BJ (cell line): Measurements from ENCODE around the gene APEX2. TPM values are rescaled to one million over a fixed set of nuclear protein-coding genes. Genes with fewer than 3 reads are reported as not detected.

ENCODE experiments used
- CTCF ChIA-PET: fragments of 350-600 bp; formaldehyde crosslinking; extraction: SDS; loops from one replicate; lab custom pipeline; 2021; ENCODE audit warnings: antibody characterized with exemption, inconsistent platforms; lab: Yijun Ruan, JAX
- POLR2A ChIA-PET: fragments of 300-600 bp; sonication (Branson Sonifier 250); formaldehyde crosslinking; extraction: SDS; loops from one replicate; lab custom pipeline; 2021; ENCODE audit warnings: antibody characterized with exemption; lab: Charles Lee
- DNase-seq: peaks from one replicate; pipeline ENCODE4 v3.0.0-alpha.2; 2011; ENCODE audit warnings: low read depth
- H3K27me3 ChIP-seq: 2 replicates; pipeline ENCODE4 v1.6.0; 2011; ENCODE audit warnings: low read length; ENCODE audit not compliant: control insufficient read depth, insufficient read depth
- H3K36me3 ChIP-seq: 2 replicates; pipeline ENCODE4 v1.5.1; 2011; ENCODE audit warnings: low read length; ENCODE audit not compliant: control insufficient read depth, insufficient read depth
- H3K4me3 ChIP-seq: 2 replicates; pipeline ENCODE4 v1.5.1; 2011; ENCODE audit warnings: low read depth, mild to moderate bottlenecking, control low read depth, low read length
- CTCF ChIP-seq: IDR thresholded peaks from 2 replicates; pipeline ENCODE4 v1.5.1; 2011; ENCODE audit warnings: low read depth, mild to moderate bottlenecking, control low read depth, inconsistent platforms, low read length, moderate library complexity; ENCODE audit not compliant: insufficient read depth
- polyA plus RNA-seq: library from polyadenylated mRNA; depleted of rRNA; stranded (reverse); fragments of >200 nt; gene quantifications from 2 replicates; pipeline ENCODE4 v1.2.3, GENCODE V29; 2011

APEX2 gene
- polyA plus RNA-seq, 1 experiment = 23.0 TPM

- DNase-seq = no peak
- no peaks in the 10 kb centered on the region for H3K27me3 ChIP-seq
- no peaks in the 10 kb centered on the region for H3K36me3 ChIP-seq
- POLR2A ChIA-PET = no interaction called here
- no peak for TF ChIP-seq CTCF
- CTCF ChIA-PET = no interaction called here
- no peak overlapping the region for H3K4me3 ChIP-seq
These were observed 26.0 kb downstream of the APEX2 start for GRCh38 chrX:55026143-55026542.

- DNase-seq = no peak
- Histone ChIP-seq H3K36me3 (no peaks in the 10 kb centered on the region), H3K4me3 (no peak overlapping the region), H3K27me3 (no peaks in the 10 kb centered on the region)
- no peak for TF ChIP-seq CTCF
- ChIA-PET CTCF (no interaction called here), POLR2A (no interaction called here)
These were observed 26.7 kb downstream of the APEX2 start for GRCh38 chrX:55026840-55027239.

DNA sequence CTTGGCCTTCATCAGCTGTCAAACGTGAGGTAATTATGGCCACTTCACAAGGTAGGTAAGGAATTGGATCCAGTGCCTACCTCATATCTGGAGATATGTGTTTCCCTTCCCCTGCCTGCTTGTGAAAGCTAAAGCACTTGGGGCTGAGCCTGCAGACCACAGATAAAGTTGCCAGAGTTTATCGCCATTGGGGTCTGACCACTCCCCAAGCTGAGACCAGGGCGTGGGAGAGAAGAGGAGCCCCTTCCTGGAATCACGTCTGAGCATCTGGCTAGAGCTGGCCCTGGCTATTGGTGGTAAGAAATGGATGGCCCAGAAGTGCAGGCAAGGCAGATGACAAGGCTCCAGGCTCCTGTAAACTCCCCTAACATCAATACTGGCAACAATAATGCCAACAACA, 27.9 kb downstream of the APEX2 start:
- ChIA-PET POLR2A (no interaction called here), CTCF (no interaction called here)
- H3K4me3 ChIP-seq = no peak overlapping the region
- DNase-seq = no peak
- no peak for TF ChIP-seq CTCF
- H3K36me3 ChIP-seq = no peaks in the 10 kb centered on the region
- no peaks in the 10 kb centered on the region for H3K27me3 ChIP-seq

DNA sequence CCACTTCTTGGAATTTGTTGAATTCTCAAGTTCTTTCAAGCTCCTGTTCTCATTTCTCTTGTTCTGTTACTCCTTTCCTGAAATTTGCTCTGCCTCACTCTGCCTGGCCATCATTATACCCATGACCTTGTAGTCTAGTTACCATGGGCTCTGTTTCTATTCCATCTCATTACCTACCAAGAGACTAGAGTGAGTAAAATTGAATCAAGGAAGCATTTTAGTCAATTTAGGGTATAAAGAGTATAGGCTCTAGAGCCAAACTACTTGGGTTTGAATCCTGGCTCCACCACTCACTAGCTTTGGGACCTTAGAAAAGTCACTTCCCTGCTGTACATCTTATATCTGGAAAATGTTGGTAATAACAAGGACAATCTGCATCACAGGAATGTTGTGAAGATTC, 28.4 kb downstream of the APEX2 start:
- Histone ChIP-seq H3K27me3 (no peaks in the 10 kb centered on the region), H3K4me3 (no peak overlapping the region), H3K36me3 (no peaks in the 10 kb centered on the region)
- no peak for TF ChIP-seq CTCF
- DNase-seq = no peak
- POLR2A ChIA-PET = no interaction called here
- CTCF ChIA-PET = no interaction called here

DNA sequence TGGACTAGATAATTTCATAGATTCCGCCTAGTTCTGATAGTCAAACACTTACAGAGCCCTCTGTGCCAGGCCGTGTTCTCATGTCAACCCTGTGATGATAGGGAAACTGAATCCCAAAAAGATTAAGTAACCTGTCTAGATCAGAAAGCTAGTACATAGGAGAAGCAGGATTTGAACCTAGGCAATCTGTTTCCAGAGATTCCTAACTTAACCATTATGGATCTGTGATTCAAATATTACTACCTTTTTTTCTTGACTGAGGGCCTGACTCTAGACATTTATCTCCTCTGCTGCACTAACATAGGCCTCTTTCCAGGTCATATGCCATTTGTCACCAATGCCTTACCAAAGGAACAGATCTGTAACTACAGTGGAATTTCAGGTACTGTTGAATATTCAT, 29.1 kb downstream of the APEX2 start:
- CTCF ChIA-PET = no interaction called here

More for the DNA sequence above, 29.1 kb downstream of the APEX2 start:
- POLR2A ChIA-PET = no interaction called here
- Histone ChIP-seq H3K36me3 (no peaks in the 10 kb centered on the region), H3K4me3 (no peak overlapping the region), H3K27me3 (no peaks in the 10 kb centered on the region)
- DNase-seq = no peak
- TF ChIP-seq CTCF = no peak
